Right lobe of liver (tissue), 6 donors: ENCODE results near the gene INSIG1. TPM values are rescaled to one million over a fixed set of nuclear protein-coding genes. Genes with fewer than 3 reads are reported as not detected.

Experiments used
- ATAC-seq, 4 donors: fragments of 200-7000 bp; cut with Tn5 transposase; one replicate each; pipeline ENCODE4 v1.9.1; 2020; ENCODE audit warnings: mild to moderate bottlenecking in 4 of 4, moderate library complexity in 4 of 4
- DNase-seq, 3 donors: peaks; one replicate each; pipeline ENCODE4 v3.0.0-alpha.2; 2020
- H3K27ac ChIP-seq, 3 donors: fragments of 200-600 bp; one replicate each; pipeline ENCODE4 v1.8.0; 2022
- H3K27me3 ChIP-seq, 2 donors: fragments of 200-600 bp; one replicate each; pipeline ENCODE4 v1.8.0; 2022
- H3K36me3 ChIP-seq, 4 donors: fragments of 200-600 bp; sonication (generic) in 1 of 4; one replicate each; pipeline versions ENCODE4 v1.5.1 to v1.8.0; 2017 to 2022; ENCODE audit warnings: control low read depth in 1 of 4
- H3K4me1 ChIP-seq, 4 donors: fragments of 200-600 bp; sonication (generic) in 1 of 4; one replicate each; pipeline versions ENCODE4 v1.5.1 to v1.8.0; 2017 to 2022; ENCODE audit warnings: control low read depth in 1 of 4
- H3K4me3 ChIP-seq, 3 donors: fragments of 200-600 bp; one replicate each; pipeline ENCODE4 v1.8.0; 2022
- H3K9me3 ChIP-seq, 4 donors: fragments of 200-600 bp; sonication (generic) in 1 of 4; one replicate each; pipeline versions ENCODE4 v1.5.1 to v1.8.0; 2017 to 2022; ENCODE audit warnings: control low read depth in 1 of 4
- CTCF ChIP-seq, 4 donors: fragments of 200-600 bp in 3 of 4; fragments of 450-650 bp in 1 of 4; IDR thresholded peaks; one replicate each; pipeline versions ENCODE4 v1.5.1 to v1.8.0; 2016 to 2022; ENCODE audit warnings: antibody characterized with exemption in 4 of 4, mild to moderate bottlenecking in 2 of 4
- POLR2A ChIP-seq: fragments of 450-650 bp; IDR thresholded peaks from one replicate; pipeline ENCODE4 v1.6.1; 2017; ENCODE audit warnings: antibody characterized with exemption, mild to moderate bottlenecking
- WGBS: methylation state at CpG from one replicate; pipeline ENCODE4 v1.1.6; 2018; ENCODE audit warnings: low coverage, low lambda C conversion rate; ENCODE audit not compliant: insufficient coverage; ENCODE audit errors: missing lambda C conversion rate; 5-methylcytosine and 5-hydroxymethylcytosine counted together
- intact Hi-C, 2 donors: fragments of 100-400 bp; cut with DNase I; formaldehyde crosslinking; loops; one replicate each; pipeline versions ENCODE4 v1.11.2 to v1.14.1; 2022
- total RNA-seq, 6 experiments: library from RNA; depleted of rRNA in 2 of 6; stranded (reverse); fragments of >200 nt in 2 of 6; fragmentation: NEBNext Ultra II Directional in 3 of 6; extraction: Animal tissue kit (Norgen Biotek cat#: 25700) in 3 of 6; gene quantifications; one replicate each; pipeline versions ENCODE4 v1.1.0 to v1.2.4, GENCODE V29; 2016 to 2023
- donor health status: DM: no; HTN: yes; CAD: no.
- donor health status: DM: no; HTN: no; CAD: no.
- donor health status: DM: no; HTN: no; CAD: no.
- donor health status: DM: no; HTN: yes; CAD: no.
- donor health status: DM: no; HTN: yes; CAD: no.

INSIG1 gene
- total RNA-seq, 6 experiments from 2014 or later: 130 to 625 (median 205) TPM

GRCh38 chr7:155312633-155313032, 15.0 kb downstream of the INSIG1 start:
- WGBS: 29% methylated on average over 2 of the region's 7 CpGs
- H3K4me1 ChIP-seq: no peaks in the 10 kb centered on the region
- intact Hi-C loops: no loop called here
- ATAC-seq (peak in 2 of 4 donors; percentile 2 to 32), DNase-seq (peak in 1 of 3 donors; percentile 38)
- H3K27me3 ChIP-seq: no peaks in the 10 kb centered on the region
- H3K9me3 ChIP-seq: no peaks in the 10 kb centered on the region
- TF ChIP-seq POLR2A: no peak
- no peak for TF ChIP-seq CTCF (IDR thresholded peaks at IDR 0.05)
- H3K36me3 ChIP-seq: peaks cover 0 to 24% (median 13%) of the 10 kb centered on the region in 4 donors
- H3K4me3 ChIP-seq: no peak overlapping the region
- no peak overlapping the region for H3K27ac ChIP-seq

DNA sequence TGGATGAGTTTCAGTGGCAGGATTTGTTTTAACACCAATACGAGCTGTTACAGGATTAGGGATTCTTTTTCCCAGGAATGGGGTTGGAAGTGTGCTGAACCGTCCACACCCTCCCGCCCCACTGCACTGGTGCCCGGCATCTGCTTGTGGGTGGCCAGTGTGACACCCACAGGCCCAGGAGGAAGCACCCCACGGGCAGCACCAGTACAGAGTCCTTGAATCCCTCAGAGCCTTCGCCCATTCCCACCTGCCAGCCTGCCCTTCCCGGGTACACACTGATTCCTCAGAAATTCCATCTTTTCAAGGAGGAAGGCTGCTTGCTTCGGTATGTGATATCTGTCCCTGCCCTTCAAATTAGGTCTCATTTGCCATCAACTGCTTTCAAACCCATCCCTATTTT, 15.4 kb downstream of the INSIG1 start:
- no peaks in the 10 kb centered on the region for H3K9me3 ChIP-seq
- no peaks in the 10 kb centered on the region for H3K4me1 ChIP-seq
- 46% methylated on average over 2 of the region's 8 CpGs for WGBS
- no peak for DNase-seq
- no peak overlapping the region for H3K27ac ChIP-seq
- intact Hi-C loops: no loop called here
- no peaks in the 10 kb centered on the region for H3K27me3 ChIP-seq
- peaks cover 0 to 20% (median 10%) of the 10 kb centered on the region in 4 donors for H3K36me3 ChIP-seq
- peak in 1 of 4 donors; percentile 22 for ATAC-seq
- no peak overlapping the region for H3K4me3 ChIP-seq
- no peak for TF ChIP-seq CTCF (IDR thresholded peaks at IDR 0.05)
- TF ChIP-seq POLR2A: no peak

DNA sequence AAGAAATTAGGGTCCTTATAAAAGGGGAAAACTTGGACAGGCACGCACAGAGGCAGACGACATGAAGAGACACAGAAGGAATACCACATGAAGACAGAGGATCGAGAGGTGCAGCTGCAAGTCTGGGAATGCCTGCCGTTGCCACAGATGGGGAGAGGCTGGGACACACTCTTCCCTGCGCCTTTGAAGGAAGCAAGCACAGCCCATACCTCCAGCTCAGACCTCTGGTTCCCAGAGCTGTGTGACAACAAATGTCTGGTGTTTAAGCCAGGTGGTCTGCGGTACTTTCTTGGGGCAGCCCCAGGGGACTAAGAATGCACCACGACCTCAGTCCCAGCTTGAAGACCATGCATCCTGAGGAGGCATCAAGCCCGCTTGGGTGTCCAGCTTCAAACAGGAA, 18.3 kb downstream of the INSIG1 start:
- intact Hi-C loops: no loop called here
- Histone ChIP-seq H3K27me3 (no peaks in the 10 kb centered on the region), H3K27ac (no peak overlapping the region), H3K9me3 (no peaks in the 10 kb centered on the region), H3K4me3 (no peak overlapping the region), H3K36me3 (no peaks in the 10 kb centered on the region), H3K4me1 (no peaks in the 10 kb centered on the region)
- WGBS: 55% methylated on average over 6 of the region's 8 CpGs
- no peak for DNase-seq
- TF ChIP-seq CTCF (IDR thresholded peaks at IDR 0.05) (no peak), POLR2A (no peak)
- ATAC-seq: no peak

GRCh38 chr7:155316427-155317113, 18.9 kb downstream of the INSIG1 start:
- Histone ChIP-seq H3K9me3 (no peaks in the 10 kb centered on the region), H3K4me3 (no peak overlapping the region), H3K27me3 (no peaks in the 10 kb centered on the region), H3K4me1 (no peaks in the 10 kb centered on the region), H3K27ac (no peak overlapping the region), H3K36me3 (no peaks in the 10 kb centered on the region)
- TF ChIP-seq POLR2A: no peak
- TF ChIP-seq CTCF (IDR thresholded peaks at IDR 0.05): no peak
- DNase-seq: no peak
- 67% methylated on average over 9 of the region's 13 CpGs for WGBS
- no peak for ATAC-seq
- intact Hi-C loops: no loop called here
